ENCODE data around the gene ST6GALNAC5.
"Not testable (repeated sequence)": the region's sequence is repeated elsewhere in the genome, so short reads cannot be mapped to it uniquely, and the experiment has no call there.

ST6GALNAC5 gene

DNA sequence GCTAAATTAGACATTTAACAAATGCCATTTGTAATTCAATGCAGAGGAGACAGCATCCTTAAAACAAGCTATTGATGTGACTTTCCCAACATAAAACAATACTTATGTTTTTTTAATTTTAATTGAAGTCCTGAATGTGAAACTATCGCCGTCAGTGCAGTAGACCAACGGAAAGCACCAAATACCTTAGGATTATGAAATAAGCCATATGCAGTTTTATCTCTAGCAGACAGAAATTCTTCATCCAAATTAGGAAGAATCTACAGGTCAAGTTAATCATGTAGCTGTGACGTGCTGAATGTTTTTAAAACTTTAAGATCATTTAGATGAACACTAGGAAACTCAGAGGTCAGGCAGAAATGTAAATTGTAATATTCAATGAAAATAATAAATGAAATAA lies 714 bp upstream of the ST6GALNAC5 start:
- no peak for DNase-seq (ENCODE audit: low read depth, low spot score)

DNA sequence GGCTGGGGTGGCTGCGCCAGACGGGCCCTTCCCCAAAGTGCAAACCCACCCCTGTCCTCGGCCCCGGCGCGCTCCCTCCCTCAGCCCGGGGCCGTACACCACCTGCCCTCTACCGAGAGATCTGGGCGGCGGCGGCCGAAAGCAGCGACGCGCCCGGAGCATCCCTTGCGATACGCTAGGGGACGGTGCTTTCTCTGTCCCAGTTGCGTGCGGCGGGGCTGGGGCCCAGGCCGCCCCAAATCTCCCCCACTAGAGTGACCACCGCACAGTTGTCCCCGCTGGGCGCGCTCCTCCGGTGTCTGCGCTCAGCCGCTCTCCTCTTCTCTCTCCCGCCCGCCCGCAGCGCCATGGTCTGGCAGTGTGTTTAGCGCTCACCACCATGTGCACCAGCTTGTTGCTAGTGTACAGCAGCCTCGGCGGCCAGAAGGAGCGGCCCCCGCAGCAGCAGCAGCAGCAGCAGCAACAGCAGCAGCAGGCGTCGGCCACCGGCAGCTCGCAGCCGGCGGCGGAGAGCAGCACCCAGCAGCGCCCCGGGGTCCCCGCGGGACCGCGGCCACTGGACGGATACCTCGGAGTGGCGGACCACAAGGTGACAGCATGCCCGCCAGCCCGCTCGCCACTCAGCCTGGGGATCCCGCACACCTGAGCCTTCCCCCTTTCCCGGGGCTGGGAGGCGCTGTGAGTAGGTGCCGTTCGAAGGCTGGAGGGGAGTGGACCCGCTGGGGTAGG lies 1.0 kb downstream of the ST6GALNAC5 start:
- DNase-seq (ENCODE audit: low read depth, low spot score), result no peak

DNA sequence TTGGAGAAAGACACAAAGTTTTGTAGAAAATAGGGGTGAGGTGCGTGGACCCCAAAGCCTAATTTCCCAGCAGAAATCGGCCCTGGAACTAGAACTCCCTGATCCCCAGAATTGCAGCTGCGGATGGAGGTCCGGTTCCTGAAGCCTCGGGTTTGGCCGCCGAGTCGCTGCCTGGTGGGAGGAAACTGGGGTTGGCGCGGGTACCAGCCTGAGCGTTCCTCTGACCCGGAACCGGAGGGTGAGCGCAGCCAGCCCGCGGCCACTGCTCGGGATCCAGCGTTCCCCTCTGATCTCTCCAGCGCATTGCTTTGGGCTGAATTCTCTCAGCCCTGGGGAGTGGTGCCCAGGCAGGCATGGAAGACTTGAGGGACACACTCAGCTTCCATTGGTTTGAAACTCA lies 1.6 kb downstream of the ST6GALNAC5 start:
- DNase-seq (ENCODE audit: low read depth, low spot score), result no peak

DNA sequence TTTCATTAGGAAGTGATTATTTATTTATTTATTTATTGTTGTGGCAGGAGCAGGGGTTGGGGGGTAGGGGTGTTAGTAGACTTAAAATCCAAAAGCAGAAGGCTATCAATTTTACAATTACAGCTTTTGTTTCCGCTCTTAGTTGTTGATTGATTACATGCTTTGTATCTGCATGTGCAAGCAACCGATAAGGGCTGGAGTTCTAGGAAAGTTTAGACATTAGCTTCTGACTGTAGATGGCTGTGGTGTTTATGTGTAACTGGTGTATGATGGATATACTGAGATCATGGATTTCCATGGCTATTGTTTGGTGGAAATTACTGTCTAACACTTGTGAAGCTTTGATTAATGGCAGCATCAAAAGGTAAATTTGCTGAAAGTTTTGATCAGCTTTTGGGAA lies 2.8 kb downstream of the ST6GALNAC5 start:
- DNase-seq (ENCODE audit: low read depth, low spot score), result no peak

DNA sequence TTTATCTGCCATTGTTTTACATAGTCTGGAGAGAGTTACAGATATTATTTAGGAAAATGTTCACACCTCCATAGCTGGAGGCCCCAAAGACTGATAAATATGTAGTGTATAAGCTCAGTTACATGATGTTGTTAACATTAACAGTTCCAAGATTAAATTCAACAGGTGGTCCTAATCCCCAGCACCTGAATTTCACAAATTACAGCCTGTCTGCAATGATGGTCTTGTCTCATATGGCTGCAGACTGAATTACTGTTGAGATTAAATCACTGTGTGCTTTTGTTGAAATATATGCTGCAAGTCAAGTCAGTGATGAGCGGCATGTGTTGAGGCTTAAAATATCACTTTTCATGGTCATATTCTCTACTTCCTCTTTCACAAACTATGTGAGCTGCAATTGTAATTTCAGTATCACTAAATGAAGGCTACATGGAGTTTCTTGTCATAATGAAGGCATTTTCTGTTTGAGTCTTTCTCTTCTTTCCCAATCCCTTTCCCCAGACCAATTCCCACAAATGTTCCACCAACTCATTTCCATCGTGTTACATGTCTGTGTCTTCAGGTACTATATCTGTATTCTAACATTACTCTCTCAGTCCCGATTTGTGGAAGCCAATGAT lies 4.2 kb downstream of the ST6GALNAC5 start:
- DNase-seq (ENCODE audit: low read depth, low spot score), result no peak

DNA sequence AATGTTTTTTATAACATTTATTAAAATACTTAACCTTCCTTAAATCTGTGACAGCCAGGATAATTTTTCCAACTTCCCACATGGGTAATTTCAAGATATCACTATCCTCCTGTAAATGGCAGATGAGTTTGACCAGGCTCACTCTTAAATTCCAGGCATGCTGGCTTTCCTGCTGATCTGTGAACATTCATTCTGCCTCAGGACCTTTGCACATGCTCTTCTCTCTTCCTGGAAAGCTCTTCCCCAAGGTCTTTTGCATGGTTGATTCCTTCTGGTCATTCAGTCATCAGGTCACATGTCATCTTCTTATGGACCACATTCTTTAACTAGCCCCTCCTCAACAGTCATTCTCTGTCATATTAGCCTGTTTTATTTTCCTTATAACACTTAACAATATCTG lies 5.7 kb downstream of the ST6GALNAC5 start:
- no peak for DNase-seq (ENCODE audit: low read depth, low spot score)

DNA sequence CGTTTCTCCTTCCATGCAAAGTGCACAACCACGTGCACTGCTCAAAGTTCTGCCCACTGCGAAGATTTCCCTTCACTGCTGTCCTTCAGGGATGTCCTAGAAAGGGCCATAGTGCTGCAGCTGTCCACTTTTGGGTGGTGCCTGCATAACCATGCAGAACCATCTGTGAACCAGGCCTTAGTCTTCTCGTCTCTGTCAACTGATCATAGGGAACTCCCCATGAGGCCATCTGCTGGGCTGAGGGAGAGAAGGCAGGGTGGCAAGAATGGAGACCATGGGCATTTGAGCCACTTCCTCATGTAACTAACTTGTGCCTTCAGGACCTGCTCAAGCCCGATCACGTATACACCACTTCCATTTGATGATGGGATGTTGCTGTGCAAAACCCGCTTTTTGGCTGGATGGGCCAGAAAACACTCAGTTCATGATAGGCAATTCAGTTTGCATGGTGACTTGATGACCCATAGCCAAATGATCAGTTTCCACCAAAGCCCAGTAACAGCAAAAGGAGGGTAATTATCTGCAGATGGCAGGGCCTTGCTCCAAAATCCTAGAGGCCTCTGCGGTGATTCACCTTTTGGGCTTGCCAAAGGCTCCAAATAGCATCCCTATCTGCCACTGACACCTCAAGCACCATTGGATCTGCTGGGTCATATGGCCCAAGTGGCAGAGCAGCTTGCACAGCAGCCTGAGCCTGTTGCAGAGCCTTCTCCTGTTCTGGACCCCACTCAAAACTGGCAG lies 9.5 kb downstream of the ST6GALNAC5 start:
- DNase-seq (ENCODE audit: low read depth, low spot score), result no peak

DNA sequence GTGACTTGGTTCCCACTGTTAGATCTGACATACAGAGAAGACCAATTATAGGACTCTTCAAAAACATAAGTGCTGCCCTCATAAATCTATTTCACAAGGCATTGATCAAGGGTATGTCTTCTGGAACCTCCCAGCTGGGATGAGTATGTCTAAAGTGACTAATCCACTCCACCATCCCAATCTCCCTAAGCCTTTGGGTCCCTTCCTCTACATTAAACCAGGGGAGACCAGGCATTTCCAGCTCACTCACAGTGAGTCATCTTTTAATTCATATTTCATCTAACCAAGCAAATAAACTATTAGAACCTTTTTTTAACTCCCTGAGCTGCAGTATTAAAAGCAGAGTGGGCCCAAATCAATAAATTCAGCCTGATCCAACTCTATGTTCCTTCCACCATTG lies 11.7 kb downstream of the ST6GALNAC5 start:
- not testable (repeated sequence) for DNase-seq (ENCODE audit: low read depth, low spot score)

DNA sequence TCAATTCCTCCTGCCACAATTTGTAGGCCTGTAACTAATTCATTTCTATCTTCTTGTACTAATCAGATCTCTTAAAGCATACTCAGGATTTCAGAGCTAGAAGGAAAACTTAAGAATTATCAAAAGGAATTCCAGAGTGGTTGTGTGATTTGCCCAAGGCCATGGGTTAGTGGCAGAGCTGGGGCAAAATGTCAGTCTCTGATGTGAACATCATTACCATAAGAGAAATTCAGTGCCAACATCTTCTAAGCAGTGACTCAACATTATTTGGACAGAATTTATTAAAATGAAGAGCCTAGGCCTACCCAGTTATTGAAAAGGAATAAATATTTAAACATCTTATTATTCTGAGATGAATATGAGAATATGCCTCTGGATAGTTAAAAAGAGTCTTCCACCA lies 14.5 kb downstream of the ST6GALNAC5 start:
- no peak for DNase-seq (ENCODE audit: low read depth, low spot score)

DNA sequence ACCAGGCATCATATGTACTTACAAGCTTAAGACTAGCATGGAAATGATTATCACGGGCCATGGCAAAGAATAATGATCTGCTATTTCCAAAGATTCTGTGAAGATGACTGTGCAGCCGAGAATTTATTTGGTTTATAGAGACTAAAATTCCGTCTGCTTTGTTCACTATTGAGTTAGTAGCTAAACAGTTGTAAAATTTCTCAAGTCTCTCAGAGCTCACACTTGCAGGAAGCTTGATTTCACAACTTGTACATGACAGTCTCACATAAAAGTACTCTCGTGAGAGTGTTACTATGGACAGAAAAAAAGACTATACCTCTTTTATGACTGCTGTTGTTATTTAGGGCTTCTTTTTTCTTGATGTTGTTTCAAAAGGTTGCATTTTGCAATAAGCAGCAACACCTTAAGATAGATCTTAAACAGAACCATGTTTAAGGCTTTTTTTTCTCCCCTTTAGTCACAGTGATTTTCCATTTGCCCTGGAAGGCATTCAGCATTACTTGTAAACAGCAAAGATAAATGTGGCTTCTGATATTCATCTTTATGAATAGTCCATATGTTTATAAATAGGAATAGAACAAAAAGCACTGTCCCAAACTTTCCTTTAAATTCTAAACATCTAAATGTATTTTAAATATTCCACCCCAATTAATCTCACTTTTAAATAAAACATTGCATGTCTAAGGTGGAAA lies 24.8 kb downstream of the ST6GALNAC5 start:
- no peak for DNase-seq (ENCODE audit: low read depth, low spot score)

DNA sequence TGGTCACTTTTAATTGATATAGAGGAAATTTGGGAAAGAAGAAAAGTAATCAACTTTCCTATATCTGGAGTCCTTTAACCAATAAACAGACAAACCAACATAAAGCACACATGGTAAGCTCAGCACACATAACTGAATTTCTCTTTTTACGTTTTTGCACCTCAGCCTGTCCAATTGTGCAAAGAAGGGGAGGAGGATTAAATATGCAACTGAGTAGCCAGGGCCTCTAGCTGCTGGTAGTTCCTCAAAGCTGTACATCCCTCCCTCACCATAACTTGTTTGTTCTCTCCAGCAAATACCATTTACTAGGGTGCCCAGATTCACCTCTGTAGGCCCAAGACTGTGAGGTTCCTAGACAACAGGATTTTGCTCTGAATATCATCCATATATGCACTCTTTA lies 25.4 kb downstream of the ST6GALNAC5 start:
- DNase-seq (ENCODE audit: low read depth, low spot score), result no peak

DNA sequence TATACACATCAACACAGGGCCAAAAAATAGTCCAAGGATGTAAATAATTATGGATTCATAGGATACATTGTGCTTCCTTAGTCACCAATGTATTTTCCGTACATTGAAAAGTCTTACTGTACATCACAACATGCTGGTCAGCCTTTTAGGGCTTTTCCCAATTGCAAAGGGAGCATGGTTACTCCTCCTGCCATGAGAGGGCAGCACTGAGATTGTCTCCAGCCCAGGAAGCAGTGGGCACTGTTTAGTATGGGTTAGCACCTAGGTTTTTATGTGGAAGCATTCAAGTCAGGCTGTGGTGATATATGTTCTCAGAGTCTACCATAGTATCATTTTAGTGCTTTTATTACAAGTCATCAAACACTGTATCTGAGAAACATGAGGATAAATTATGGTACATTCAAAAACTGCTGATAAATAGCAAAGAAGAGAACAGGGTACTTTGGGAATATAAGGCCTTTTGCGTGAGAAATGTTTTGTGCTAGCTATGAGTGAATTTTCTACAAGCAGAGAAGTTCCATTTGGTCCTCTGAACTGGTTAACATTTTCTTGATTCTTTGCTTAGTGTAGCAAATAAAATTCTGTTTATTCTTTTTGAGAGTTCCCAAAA lies 34.0 kb downstream of the ST6GALNAC5 start:
- no peak for DNase-seq (ENCODE audit: low read depth, low spot score)

DNA sequence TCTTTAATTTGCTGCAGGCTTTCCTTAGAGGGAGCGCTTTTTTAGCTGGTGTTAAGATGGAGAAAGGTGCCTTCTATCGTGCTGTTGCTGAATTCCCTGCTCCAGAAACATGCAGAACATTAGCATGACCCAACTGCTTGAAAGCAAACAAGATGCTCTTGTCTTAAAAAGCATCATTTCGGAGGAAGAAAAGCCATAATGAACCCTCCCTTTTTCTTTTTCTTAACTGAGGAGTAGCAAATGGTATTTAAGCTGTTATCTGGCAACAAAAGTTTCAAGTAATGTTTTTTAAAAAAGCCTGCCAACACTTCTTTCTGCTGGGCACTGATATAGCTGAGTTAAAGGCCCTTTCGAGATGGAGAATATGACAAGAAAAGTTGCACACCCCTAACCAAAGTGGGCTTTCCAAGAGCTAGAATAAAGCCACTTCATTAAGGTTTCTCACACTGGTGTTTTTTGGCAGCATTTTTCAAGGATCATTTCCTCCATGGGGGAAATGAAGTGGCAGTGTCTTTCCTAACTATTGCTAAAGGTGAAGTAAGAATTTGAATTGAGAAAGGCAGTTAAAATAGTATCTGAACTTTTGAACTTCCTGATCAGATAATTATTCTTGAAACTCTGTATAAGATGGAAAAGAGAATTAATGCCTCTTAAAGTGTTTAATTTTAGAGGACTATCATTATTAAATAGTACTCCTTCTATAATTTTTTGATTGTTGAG lies 38.8 kb downstream of the ST6GALNAC5 start:
- DNase-seq (ENCODE audit: low read depth, low spot score), result no peak

DNA sequence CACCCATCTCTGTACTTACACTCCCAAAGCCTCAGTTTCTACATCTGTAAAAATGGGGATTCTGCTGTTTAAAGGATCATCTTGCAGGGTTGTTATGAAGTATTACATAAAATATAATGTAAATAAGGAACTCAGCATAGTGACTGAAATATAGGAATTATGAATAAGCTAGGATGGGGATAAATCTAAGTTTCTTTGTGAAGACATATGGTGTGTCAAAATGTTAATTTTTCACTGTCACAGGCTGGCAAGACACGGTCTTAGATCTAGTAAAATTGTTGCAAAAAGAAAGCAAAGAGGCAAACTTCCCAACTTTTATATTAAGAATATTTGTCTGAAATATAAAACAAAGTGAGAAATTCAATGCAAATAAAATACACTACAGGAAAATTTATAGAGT lies 42.0 kb downstream of the ST6GALNAC5 start:
- no peak for DNase-seq (ENCODE audit: low read depth, low spot score)

DNA sequence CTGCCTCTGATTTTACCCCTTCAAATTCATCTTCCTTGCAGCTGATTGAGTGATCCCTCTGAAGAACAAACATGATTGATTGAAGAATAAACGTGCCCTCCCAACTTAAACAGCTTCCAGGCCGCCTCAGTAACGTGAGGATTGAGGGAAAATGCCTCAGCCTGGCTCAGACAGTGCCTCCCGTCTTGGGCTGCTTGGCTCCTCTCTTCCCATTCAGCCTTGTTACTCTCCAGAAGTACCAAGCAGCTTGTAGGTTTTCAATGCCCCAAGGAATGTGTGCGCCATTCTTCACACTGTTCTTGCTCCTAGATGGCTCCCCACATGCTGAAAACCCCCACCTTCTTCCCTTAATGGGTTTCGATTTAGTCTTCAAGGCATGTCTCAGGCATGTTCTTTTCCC lies 51.8 kb downstream of the ST6GALNAC5 start:
- DNase-seq (ENCODE audit: low read depth, low spot score), result no peak

DNA sequence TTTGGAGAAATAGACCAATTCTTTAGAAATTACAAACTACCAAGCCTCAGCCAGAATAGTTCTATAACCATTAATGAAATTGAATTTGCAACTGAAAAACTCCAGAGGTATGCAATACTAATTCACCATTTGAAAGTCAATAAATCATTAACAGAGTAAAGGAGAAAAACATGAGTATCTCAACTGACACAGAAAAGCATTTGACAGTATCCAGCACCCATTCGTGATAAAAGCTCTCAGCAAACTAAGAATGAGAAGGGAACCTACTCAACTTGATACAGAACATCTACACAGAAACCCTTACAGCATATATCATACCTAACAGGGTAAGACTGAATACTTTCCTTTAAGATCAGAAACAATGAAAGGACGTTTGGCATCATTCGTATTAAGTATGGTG lies 54.3 kb downstream of the ST6GALNAC5 start:
- DNase-seq (ENCODE audit: low read depth, low spot score), result no peak

DNA sequence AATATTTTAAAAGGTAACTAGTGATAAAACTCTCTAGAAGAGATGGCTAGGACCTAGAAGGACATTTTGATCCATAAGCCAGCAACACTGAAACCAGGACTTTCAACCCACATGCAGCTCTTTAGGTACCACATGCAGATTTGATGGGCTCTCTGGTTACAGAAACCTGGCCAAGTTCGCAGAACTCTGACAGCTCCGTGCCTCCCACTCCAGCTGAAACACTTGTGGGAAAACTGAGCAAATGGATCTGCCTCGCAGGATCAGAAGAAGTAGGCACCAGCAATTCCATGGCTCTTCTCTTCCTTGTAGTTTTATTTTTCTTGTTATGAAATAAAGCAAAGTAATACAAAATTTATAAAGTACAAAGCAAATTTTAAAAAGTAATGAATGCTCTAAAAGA lies 58.5 kb downstream of the ST6GALNAC5 start:
- no peak for DNase-seq (ENCODE audit: low read depth, low spot score)

DNA sequence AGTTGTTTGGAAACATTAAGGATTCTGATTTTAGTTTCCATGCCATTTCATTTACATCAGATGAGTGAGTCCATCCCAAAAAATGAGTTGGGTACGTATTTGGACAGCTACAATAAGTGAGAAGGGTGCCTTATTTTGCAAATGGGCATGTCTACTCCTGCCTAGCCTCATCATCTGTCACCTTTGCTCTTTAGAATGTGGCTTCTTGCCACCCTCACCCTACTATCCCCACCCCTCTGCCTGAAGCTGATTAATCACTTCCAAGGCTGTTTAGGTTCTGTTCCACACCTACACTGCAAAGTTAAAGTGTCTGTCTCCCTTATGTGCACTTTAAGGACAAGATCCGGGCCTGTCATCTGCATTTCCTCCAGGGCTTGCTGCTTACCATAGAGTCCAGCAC lies 61.2 kb downstream of the ST6GALNAC5 start:
- DNase-seq (ENCODE audit: low read depth, low spot score), result no peak

DNA sequence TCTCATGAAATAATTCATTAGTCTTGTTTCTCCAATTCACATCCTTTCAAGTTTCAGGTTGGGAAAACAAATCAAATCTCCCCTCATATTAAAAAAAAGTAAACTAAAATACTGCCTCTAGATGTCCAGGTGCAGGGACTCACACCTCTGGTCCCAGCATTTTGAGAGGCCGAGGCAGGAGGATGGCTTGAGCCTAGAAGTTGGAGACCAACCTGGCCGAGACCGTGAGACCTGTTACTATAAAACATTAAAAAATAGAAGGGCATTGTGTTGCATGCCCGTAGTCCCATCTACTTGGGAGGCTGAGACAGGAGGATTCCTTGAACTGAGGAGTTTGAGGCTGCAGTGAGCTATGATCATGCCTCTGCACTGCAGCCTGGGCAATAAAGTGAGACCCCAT lies 61.9 kb downstream of the ST6GALNAC5 start:
- no peak for DNase-seq (ENCODE audit: low read depth, low spot score)

DNA sequence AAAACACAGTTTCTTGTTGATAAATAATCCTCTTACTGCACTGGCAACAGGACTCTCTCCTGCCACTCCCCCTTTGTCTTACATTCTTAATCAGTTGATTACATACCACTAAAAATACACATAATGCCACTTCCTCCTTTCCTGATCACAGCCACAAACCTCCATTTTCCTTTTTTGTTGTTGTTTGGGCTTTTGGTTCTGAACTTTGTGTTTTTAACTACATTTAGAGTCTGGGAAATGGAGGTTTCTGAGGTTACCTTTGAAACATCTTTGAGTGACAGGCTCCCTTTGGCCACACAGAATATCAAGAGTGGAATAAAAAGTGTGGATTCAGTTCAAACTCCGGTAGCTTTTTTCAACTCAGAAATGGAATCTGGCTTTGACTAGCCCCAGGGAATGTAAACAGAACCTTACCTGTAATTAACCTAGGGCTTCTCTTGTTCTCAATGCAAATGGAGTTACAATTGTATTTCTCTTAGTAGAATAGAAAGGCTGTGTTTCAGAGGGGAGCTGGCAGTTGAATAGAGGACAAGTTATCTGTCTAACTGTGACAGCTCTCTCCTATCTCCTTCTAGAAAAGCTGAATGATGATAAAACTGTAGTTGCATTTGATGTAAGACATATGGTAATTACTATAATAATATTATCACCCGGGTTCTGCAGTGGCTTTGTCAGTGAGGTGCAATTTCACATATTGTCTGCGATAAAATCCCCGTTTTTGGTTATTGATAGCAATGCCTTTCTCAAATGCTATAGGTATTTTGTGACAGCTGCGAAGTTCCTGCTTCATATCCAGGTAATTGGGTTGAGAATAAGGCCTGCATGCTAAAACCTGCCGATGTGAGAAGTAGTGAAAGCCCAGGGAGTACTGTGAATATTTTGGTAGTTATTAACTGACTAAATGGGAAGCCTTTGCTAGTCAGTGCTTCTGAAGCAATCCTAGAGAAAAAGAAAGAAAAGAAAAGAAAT lies 66.9 kb downstream of the ST6GALNAC5 start:
- DNase-seq (ENCODE audit: low read depth, low spot score), result no peak

Data from activated naive CD8-positive, alpha-beta T cell treated with anti-CD3 and anti-CD28 coated beads, Interleukin-2, amount 50 U/mL, for 16 hours (primary cell).